SK-N-SH (cell line): ENCODE data around the gene PRX. TPM values are rescaled to one million over a fixed set of nuclear protein-coding genes. Genes with fewer than 3 reads are reported as not detected.
"Not testable (repeated sequence)": the region's sequence is repeated elsewhere in the genome, so short reads cannot be mapped to it uniquely, and the experiment has no call there.

Experiments used
- CTCF ChIA-PET: fragments of 300-600, 350-600 bp; formaldehyde crosslinking; extraction: SDS; loops from one replicate; lab custom pipeline; 2021; lab: Yijun Ruan, JAX
- POLR2A ChIA-PET: fragments of 350-600 bp; sonication (Branson Sonifier 250); formaldehyde crosslinking; extraction: SDS; loops from one replicate; lab custom pipeline; 2020; ENCODE audit warnings: antibody characterized with exemption, inconsistent platforms; lab: Yijun Ruan, JAX
- DNase-seq: peaks from one replicate; pipeline ENCODE4 v3.0.0; 2012
- H2AFZ ChIP-seq: fragments of 200-600 bp; sonication (generic); 2 replicates; pipeline ENCODE4 v1.8.1; 2016; ENCODE audit warnings: antibody characterized with exemption, mild to moderate bottlenecking, low read depth
- H3F3A ChIP-seq: fragments of 200-600 bp; sonication (generic); replicated peaks from 2 replicates; pipeline ENCODE3; 2016; ENCODE audit warnings: antibody characterized with exemption, mild to moderate bottlenecking; ENCODE audit not compliant: insufficient read depth
- H3K27ac ChIP-seq, 2 experiments: fragments of 200-500 bp in 1 of 2; fragments of 200-600 bp in 1 of 2; sonication (Bioruptor generic) in 1 of 2; sonication (generic), shearing (Covaris generic) in 1 of 2; 2 replicates each; pipeline versions ENCODE4 v1.5.1 to v1.6.1; 2014 to 2016; ENCODE audit warnings: low read depth in 2 of 2, inconsistent platforms in 1 of 2, low read length in 1 of 2, mild to moderate bottlenecking in 1 of 2, mixed read lengths in 1 of 2
- H3K27me3 ChIP-seq: fragments of 200-600 bp; sonication (generic), shearing (Covaris generic); 2 replicates; pipeline ENCODE4 v1.6.1; 2016; ENCODE audit warnings: mixed run types; ENCODE audit not compliant: insufficient read depth
- H3K36me3 ChIP-seq, 2 experiments: fragments of 200-500 bp in 1 of 2; fragments of 200-600 bp in 1 of 2; sonication (Bioruptor generic) in 1 of 2; sonication (generic) in 1 of 2; replicated peaks in 1 of 2; 2 replicates each; pipeline versions ENCODE3 to v1.5.1; 2014 to 2016; ENCODE audit warnings: low read length in 1 of 2, mild to moderate bottlenecking in 1 of 2; ENCODE audit not compliant: insufficient read depth in 2 of 2, control insufficient read depth in 1 of 2
- H3K4me1 ChIP-seq, 2 experiments: fragments of 200-500 bp in 1 of 2; fragments of 200-600 bp in 1 of 2; sonication (Bioruptor generic) in 1 of 2; sonication (generic), shearing (Covaris generic) in 1 of 2; 2 replicates each; pipeline versions ENCODE4 v1.5.1 to v1.6.1; 2014 to 2016; ENCODE audit warnings: low read depth in 1 of 2, low read length in 1 of 2, mixed run types in 1 of 2; ENCODE audit not compliant: insufficient read depth in 2 of 2, control insufficient read depth in 1 of 2
- H3K4me2 ChIP-seq: fragments of 200-600 bp; sonication (generic), shearing (Covaris generic); 2 replicates; pipeline ENCODE4 v1.6.1; 2017; ENCODE audit warnings: mixed run types
- H3K4me3 ChIP-seq, 2 experiments: fragments of 200-500 bp in 1 of 2; fragments of 200-600 bp in 1 of 2; sonication (Bioruptor generic) in 1 of 2; sonication (generic), shearing (Covaris generic) in 1 of 2; 2 replicates each; pipeline versions ENCODE4 v1.5.1 to v1.8.1; 2014 to 2016; ENCODE audit warnings: low read depth in 2 of 2, inconsistent platforms in 1 of 2, low read length in 1 of 2, mild to moderate bottlenecking in 1 of 2, mixed read lengths in 1 of 2, moderate library complexity in 1 of 2
- H3K79me2 ChIP-seq: fragments of 200-600 bp; sonication (generic); 2 replicates; pipeline ENCODE4 v1.8.1; 2017; ENCODE audit warnings: mild to moderate bottlenecking; ENCODE audit not compliant: insufficient read depth
- H3K9ac ChIP-seq: fragments of 200-600 bp; sonication (generic); 2 replicates; pipeline ENCODE4 v1.6.1; 2017; ENCODE audit warnings: mixed run types
- H3K9me2 ChIP-seq: fragments of 200-600 bp; sonication (generic); 2 replicates; pipeline ENCODE4 v1.6.1; 2017; ENCODE audit warnings: mixed run types
- H3K9me3 ChIP-seq: fragments of 200-600 bp; sonication (generic); 2 replicates; pipeline ENCODE4 v1.6.1; 2017; ENCODE audit warnings: mixed run types, mild to moderate bottlenecking, moderate library complexity
- H4K20me1 ChIP-seq: fragments of 200-600 bp; sonication (generic); 2 replicates; pipeline ENCODE4 v1.6.1; 2017; ENCODE audit warnings: mild to moderate bottlenecking, mixed run types; ENCODE audit not compliant: insufficient read depth
- CTCF ChIP-seq: fragments of 200-600 bp; sonication (generic); IDR thresholded peaks from 2 replicates; pipeline ENCODE4 v1.6.1; 2017; ENCODE audit warnings: antibody characterized with exemption, mild to moderate bottlenecking, moderate library complexity
- ELF1 ChIP-seq: IDR thresholded peaks from 2 replicates; pipeline ENCODE4 v1.4.0; 2012
- EZH2phosphoT487 ChIP-seq: fragments of 200-600 bp; sonication (generic); IDR thresholded peaks from 2 replicates; pipeline ENCODE4 v1.6.1; 2017; ENCODE audit warnings: low read depth, mixed run types, mild to moderate bottlenecking, antibody characterized with exemption, moderate library complexity, borderline replicate concordance
- FOSL2 ChIP-seq: IDR thresholded peaks from 2 replicates; pipeline ENCODE4 v1.4.0; 2012; ENCODE audit warnings: low read depth, mild to moderate bottlenecking, moderate library complexity, borderline replicate concordance
- FOXJ3 ChIP-seq: sonication (generic); formaldehyde crosslinking; IDR thresholded peaks from 2 replicates; pipeline ENCODE4 v1.5.1; 2020; ENCODE audit warnings: mild to moderate bottlenecking, missing genetic modification reagents
- FOXM1 ChIP-seq: IDR thresholded peaks from 2 replicates; pipeline ENCODE4 v1.4.0; 2012; ENCODE audit warnings: low read depth, mild to moderate bottlenecking
- GABPA ChIP-seq: IDR thresholded peaks from 2 replicates; pipeline ENCODE4 v1.4.0; 2012; ENCODE audit warnings: low read depth, mild to moderate bottlenecking
- GATA2 ChIP-seq: sonication (generic); formaldehyde crosslinking; IDR thresholded peaks from 2 replicates; pipeline ENCODE4 v1.5.0; 2020; ENCODE audit warnings: mild to moderate bottlenecking, missing genetic modification reagents
- JUND ChIP-seq: IDR thresholded peaks from 2 replicates; pipeline ENCODE4 v1.4.0; 2012
- MXI1 ChIP-seq: IDR thresholded peaks from 2 replicates; pipeline ENCODE4 v1.6.1; 2012; ENCODE audit warnings: mild to moderate bottlenecking, low read depth, low read length, improper control_type of control experiment
- NFIC ChIP-seq: IDR thresholded peaks from 2 replicates; pipeline ENCODE4 v1.4.0; 2012; ENCODE audit warnings: borderline replicate concordance
- PBX3 ChIP-seq: IDR thresholded peaks from 2 replicates; pipeline ENCODE4; 2012
- RCOR1 ChIP-seq: fragments of 150-350 bp; IDR thresholded peaks from 2 replicates; pipeline ENCODE4 v1.6.1; 2017; ENCODE audit warnings: antibody characterized with exemption, low read length
- REST ChIP-seq: IDR thresholded peaks from 2 replicates; pipeline ENCODE4 v1.6.1; 2012; ENCODE audit warnings: mild to moderate bottlenecking, low read depth, low read length, moderate library complexity
- SMC3 ChIP-seq: IDR thresholded peaks from 2 replicates; pipeline ENCODE4 v1.6.1; 2012; ENCODE audit warnings: low read depth, low read length, improper control_type of control experiment
- TAF1 ChIP-seq: IDR thresholded peaks from 2 replicates; pipeline ENCODE4 v1.6.1; 2012; ENCODE audit warnings: low read depth, mild to moderate bottlenecking, low read length, moderate library complexity, borderline replicate concordance
- TCF12 ChIP-seq: IDR thresholded peaks from 2 replicates; pipeline ENCODE4 v1.4.0; 2012
- USF1 ChIP-seq: IDR thresholded peaks from 2 replicates; pipeline ENCODE4 v1.4.0; 2012; ENCODE audit warnings: low read depth, borderline replicate concordance
- USF2 ChIP-seq: fragments of 150-350 bp; IDR thresholded peaks from 2 replicates; pipeline ENCODE4 v1.6.1; 2017; ENCODE audit warnings: antibody characterized with exemption, low read length, low read depth, borderline replicate concordance
- YY1 ChIP-seq: IDR thresholded peaks from 2 replicates; pipeline ENCODE4 v1.4.0; 2012; ENCODE audit warnings: low read depth, mild to moderate bottlenecking
- WGBS: methylation state at CpG from one replicate; pipeline ENCODE4 v1.1.6; 2017; ENCODE audit warnings: low lambda C conversion rate; 5-methylcytosine and 5-hydroxymethylcytosine counted together
- polyA plus RNA-seq, 3 experiments: library from polyadenylated mRNA; depleted of rRNA; stranded (reverse); fragments of >200 nt; gene quantifications; 2 replicates each; pipeline ENCODE4 v1.2.3, GENCODE V29; 2012

Gene PRX
- polyA plus RNA-seq, 1 of the 3 experiments (the other 2 are of a cell fraction): 2.2 TPM

- Histone ChIP-seq H3K9ac (no peak overlapping the region), H3K9me3 (no peaks in the 10 kb centered on the region)
- 91% methylated on average over 3 of the region's 3 CpGs for WGBS
- TF ChIP-seq USF2: no peak
- no peak for TF ChIP-seq ELF1
- no peak for TF ChIP-seq GABPA
- no peak for TF ChIP-seq FOXJ3 (CRISPR knock-in tag)
- no peak for TF ChIP-seq SMC3
- no peak for TF ChIP-seq YY1
- no peak for TF ChIP-seq RCOR1
- no peak for TF ChIP-seq TCF12
- TF ChIP-seq JUND: no peak
- no peak for TF ChIP-seq FOXM1
- no peak for TF ChIP-seq GATA2
- no peak for TF ChIP-seq PBX3
- TF ChIP-seq FOSL2: no peak
- TF ChIP-seq TAF1: no peak
- no peak for TF ChIP-seq MXI1
- TF ChIP-seq NFIC: no peak
- no peak for TF ChIP-seq CTCF
- TF ChIP-seq USF1: no peak
- TF ChIP-seq REST: no peak
- no peak for TF ChIP-seq EZH2phosphoT487
- TF ChIP-seq, all 33 proteins: peak for 0
- Histone ChIP-seq H3K36me3 (no peaks in the 10 kb centered on the region), H3K4me2 (no peak overlapping the region), H3K27me3 (no peaks in the 10 kb centered on the region), H3K4me3 (no peak overlapping the region), H3K4me1 (peaks cover 5 to 11% of the 10 kb centered on the region in 2 experiments; a peak in 3 of 4 replicates), H3K79me2 (0 out of 2 replicates have a peak, but pooled peaks cover 5% of the 10 kb centered on the region), H2AFZ (no peak overlapping the region), H3F3A (peaks cover 30% of the 10 kb centered on the region), H3K27ac (no peak overlapping the region), H4K20me1 (no peaks in the 10 kb centered on the region), H3K9me2 (no peaks in the 10 kb centered on the region)
- ChIA-PET CTCF (no interaction called here), POLR2A (no interaction called here)
- no peak for DNase-seq
These were observed 18.5 kb upstream of the PRX start for GRCh38 chr19:40431698-40432097.

- H3K4me3 ChIP-seq, H2AFZ ChIP-seq, H3K79me2 ChIP-seq, H3K9ac ChIP-seq, DNase-seq, H3K4me2 ChIP-seq, H3K9me3 ChIP-seq, H3K9me2 ChIP-seq, H3K36me3 ChIP-seq, POLR2A ChIA-PET, H4K20me1 ChIP-seq, H3K27me3 ChIP-seq, H3K27ac ChIP-seq: not testable (repeated sequence)
- CTCF ChIA-PET: interaction anchor here (0.6 to 0.7 kb wide), 2 partner anchors 228 to 245 kb away, joined by 3 to 4 read pairs; no protein-coding TSS in a partner anchor
- H3F3A ChIP-seq: peaks cover 28% of the 10 kb centered on the region
- H3K4me1 ChIP-seq: peaks cover 5 to 11% of the 10 kb centered on the region in 2 experiments; a peak in 3 of 4 replicates
- WGBS: 94% methylated on average over 10 of the region's 10 CpGs
These were observed 17.1 kb upstream of the PRX start for GRCh38 chr19:40430242-40430641.
